SK-N-SH (cell line): ENCODE results near the gene IL27RA.

Source experiments
- EP300 ChIP-seq, 2 experiments: IDR thresholded peaks; 2 replicates each; pipeline versions ENCODE4 v1.4.0 to v1.6.1; 2012; ENCODE audit warnings: borderline replicate concordance in 1 of 2, low read depth in 1 of 2, low read length in 1 of 2
- FOXM1 ChIP-seq: IDR thresholded peaks from 2 replicates; pipeline ENCODE4 v1.4.0; 2012; ENCODE audit warnings: low read depth, mild to moderate bottlenecking
- NFIC ChIP-seq: IDR thresholded peaks from 2 replicates; pipeline ENCODE4 v1.4.0; 2012; ENCODE audit warnings: borderline replicate concordance
- RAD21 ChIP-seq: IDR thresholded peaks from 2 replicates; pipeline ENCODE4 v1.6.1; 2012; ENCODE audit warnings: mild to moderate bottlenecking, low read length
- SMC3 ChIP-seq: IDR thresholded peaks from 2 replicates; pipeline ENCODE4 v1.6.1; 2012; ENCODE audit warnings: low read depth, low read length, improper control_type of control experiment
- TF ChIP-seq, protein P1 (sequence below): IDR thresholded peaks from 2 replicates; pipeline ENCODE4 v1.6.1; 2012; ENCODE audit warnings: mild to moderate bottlenecking, low read depth, low read length, moderate library complexity
- TF ChIP-seq, protein P2 (sequence below): IDR thresholded peaks from 2 replicates; pipeline ENCODE4 v1.4.0; 2012; ENCODE audit warnings: low read depth
- TF ChIP-seq, protein P3 (sequence below): fragments of 200-600 bp; sonication (generic); IDR thresholded peaks from 2 replicates; pipeline ENCODE4 v1.6.1; 2017; ENCODE audit warnings: antibody characterized with exemption, mild to moderate bottlenecking, moderate library complexity
- TF ChIP-seq, protein P4 (sequence below): IDR thresholded peaks from 2 replicates; pipeline ENCODE4; 2012

DNA sequence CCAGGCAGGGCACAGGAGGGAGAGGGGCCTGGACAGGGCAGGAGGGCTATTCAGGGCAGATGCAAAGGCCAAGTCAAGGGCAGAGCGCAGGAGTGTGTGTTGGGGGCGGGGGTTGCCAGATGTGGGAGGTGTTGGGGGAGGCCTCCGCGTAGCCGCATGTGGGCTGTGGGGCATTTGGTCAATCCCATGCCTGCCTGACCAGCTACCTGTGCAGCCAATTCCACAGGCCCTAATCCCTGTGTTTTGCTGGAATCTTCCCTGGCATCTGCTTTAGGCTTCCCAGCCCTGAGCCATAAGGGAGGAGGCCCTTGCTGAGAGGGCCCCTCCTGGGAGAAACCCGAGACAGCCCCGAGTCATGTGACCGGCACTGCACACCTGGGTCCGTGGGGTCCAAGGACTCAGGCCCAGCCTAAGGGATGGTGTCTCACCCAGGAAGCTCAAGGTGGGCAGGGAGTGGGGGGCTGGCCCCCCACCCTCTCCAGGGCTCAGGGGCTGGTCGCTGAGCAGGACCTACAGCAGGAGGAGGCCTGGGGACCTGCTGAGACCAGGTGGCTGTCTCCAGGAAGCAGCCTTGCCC lies 45.7 kb upstream of the IL27RA start:
- no peak for TF ChIP-seq SMC3
- TF ChIP-seq, protein P1, sequence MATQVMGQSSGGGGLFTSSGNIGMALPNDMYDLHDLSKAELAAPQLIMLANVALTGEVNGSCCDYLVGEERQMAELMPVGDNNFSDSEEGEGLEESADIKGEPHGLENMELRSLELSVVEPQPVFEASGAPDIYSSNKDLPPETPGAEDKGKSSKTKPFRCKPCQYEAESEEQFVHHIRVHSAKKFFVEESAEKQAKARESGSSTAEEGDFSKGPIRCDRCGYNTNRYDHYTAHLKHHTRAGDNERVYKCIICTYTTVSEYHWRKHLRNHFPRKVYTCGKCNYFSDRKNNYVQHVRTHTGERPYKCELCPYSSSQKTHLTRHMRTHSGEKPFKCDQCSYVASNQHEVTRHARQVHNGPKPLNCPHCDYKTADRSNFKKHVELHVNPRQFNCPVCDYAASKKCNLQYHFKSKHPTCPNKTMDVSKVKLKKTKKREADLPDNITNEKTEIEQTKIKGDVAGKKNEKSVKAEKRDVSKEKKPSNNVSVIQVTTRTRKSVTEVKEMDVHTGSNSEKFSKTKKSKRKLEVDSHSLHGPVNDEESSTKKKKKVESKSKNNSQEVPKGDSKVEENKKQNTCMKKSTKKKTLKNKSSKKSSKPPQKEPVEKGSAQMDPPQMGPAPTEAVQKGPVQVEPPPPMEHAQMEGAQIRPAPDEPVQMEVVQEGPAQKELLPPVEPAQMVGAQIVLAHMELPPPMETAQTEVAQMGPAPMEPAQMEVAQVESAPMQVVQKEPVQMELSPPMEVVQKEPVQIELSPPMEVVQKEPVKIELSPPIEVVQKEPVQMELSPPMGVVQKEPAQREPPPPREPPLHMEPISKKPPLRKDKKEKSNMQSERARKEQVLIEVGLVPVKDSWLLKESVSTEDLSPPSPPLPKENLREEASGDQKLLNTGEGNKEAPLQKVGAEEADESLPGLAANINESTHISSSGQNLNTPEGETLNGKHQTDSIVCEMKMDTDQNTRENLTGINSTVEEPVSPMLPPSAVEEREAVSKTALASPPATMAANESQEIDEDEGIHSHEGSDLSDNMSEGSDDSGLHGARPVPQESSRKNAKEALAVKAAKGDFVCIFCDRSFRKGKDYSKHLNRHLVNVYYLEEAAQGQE, result no peak
- TF ChIP-seq EP300 (IDR thresholded peaks at IDR 0.05; ENCODE audit: borderline replicate concordance in 1 of 2, low read depth in 1 of 2, low read length in 1 of 2), result no peak
- TF ChIP-seq, protein P2, sequence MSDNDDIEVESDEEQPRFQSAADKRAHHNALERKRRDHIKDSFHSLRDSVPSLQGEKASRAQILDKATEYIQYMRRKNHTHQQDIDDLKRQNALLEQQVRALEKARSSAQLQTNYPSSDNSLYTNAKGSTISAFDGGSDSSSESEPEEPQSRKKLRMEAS, result no peak
- TF ChIP-seq, protein P3, sequence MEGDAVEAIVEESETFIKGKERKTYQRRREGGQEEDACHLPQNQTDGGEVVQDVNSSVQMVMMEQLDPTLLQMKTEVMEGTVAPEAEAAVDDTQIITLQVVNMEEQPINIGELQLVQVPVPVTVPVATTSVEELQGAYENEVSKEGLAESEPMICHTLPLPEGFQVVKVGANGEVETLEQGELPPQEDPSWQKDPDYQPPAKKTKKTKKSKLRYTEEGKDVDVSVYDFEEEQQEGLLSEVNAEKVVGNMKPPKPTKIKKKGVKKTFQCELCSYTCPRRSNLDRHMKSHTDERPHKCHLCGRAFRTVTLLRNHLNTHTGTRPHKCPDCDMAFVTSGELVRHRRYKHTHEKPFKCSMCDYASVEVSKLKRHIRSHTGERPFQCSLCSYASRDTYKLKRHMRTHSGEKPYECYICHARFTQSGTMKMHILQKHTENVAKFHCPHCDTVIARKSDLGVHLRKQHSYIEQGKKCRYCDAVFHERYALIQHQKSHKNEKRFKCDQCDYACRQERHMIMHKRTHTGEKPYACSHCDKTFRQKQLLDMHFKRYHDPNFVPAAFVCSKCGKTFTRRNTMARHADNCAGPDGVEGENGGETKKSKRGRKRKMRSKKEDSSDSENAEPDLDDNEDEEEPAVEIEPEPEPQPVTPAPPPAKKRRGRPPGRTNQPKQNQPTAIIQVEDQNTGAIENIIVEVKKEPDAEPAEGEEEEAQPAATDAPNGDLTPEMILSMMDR, result no peak
- TF ChIP-seq FOXM1, result no peak
- TF ChIP-seq NFIC, result no peak
- TF ChIP-seq, protein P4, sequence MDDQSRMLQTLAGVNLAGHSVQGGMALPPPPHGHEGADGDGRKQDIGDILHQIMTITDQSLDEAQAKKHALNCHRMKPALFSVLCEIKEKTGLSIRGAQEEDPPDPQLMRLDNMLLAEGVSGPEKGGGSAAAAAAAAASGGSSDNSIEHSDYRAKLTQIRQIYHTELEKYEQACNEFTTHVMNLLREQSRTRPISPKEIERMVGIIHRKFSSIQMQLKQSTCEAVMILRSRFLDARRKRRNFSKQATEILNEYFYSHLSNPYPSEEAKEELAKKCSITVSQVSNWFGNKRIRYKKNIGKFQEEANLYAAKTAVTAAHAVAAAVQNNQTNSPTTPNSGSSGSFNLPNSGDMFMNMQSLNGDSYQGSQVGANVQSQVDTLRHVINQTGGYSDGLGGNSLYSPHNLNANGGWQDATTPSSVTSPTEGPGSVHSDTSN, result no peak
- TF ChIP-seq RAD21, result no peak
